Activated CD4-positive, alpha-beta memory T cell treated with anti-CD3 and anti-CD28 coated beads for 36 hours (primary cell): Measurements from ENCODE around the gene CNST. TPM values are rescaled to one million over a fixed set of nuclear protein-coding genes. Genes with fewer than 3 reads are reported as not detected.
A peak's percentile ranks its signal among the peaks of the same experiment; 100 is the strongest.
"Not testable (repeated sequence)": the region's sequence is repeated elsewhere in the genome, so short reads cannot be mapped to it uniquely, and the experiment has no call there.

ENCODE experiments used
- CTCF ChIA-PET: fragments of 350-600 bp; sonication (Branson Sonifier 250); formaldehyde crosslinking; loops from one replicate; lab custom pipeline; 2021; ENCODE audit warnings: antibody characterized with exemption, inconsistent platforms; lab: Charles Lee
- POLR2A ChIA-PET: fragments of 350-600 bp; sonication (Branson Sonifier 250); formaldehyde crosslinking; loops from one replicate; lab custom pipeline; 2021; ENCODE audit warnings: antibody characterized with exemption; lab: Charles Lee
- DNase-seq: peaks from one replicate; pipeline ENCODE4 v3.0.0-alpha.2; 2020
- H3K27ac Mint-ChIP-seq: one replicate; pipeline ENCODE4 v1.8.0; 2021; ENCODE audit warnings: mixed read lengths
- H3K27me3 Mint-ChIP-seq: one replicate; pipeline ENCODE4 v1.8.0; 2021; ENCODE audit warnings: mixed read lengths
- H3K36me3 Mint-ChIP-seq: one replicate; pipeline ENCODE4 v1.8.0; 2021; ENCODE audit warnings: mixed read lengths
- H3K4me1 Mint-ChIP-seq: one replicate; pipeline ENCODE4 v1.8.0; 2021; ENCODE audit warnings: low read depth, mixed read lengths
- H3K4me3 Mint-ChIP-seq: one replicate; pipeline ENCODE4 v1.8.0; 2021; ENCODE audit warnings: mild to moderate bottlenecking, mixed read lengths
- H3K9me3 Mint-ChIP-seq: one replicate; pipeline ENCODE4 v1.8.0; 2021; ENCODE audit warnings: mixed read lengths
- intact Hi-C: fragments of 100-400 bp; cut with micrococcal nuclease; formaldehyde crosslinking; loops from one replicate; pipeline ENCODE4 v1.15.1; 2023
- total RNA-seq, 2 experiments: library from RNA; stranded (reverse); gene quantifications; one replicate each; pipeline ENCODE4 v1.2.3, GENCODE V29; 2021

The CNST gene
- total RNA-seq, 2 experiments from 2014 or later, result 25.9 TPM

GRCh38 chr1:246564839-246565750, 1.2 kb upstream of the CNST start:
- ChIA-PET POLR2A (interaction anchor here (0.9 to 3.0 kb wide), 3 partner anchors 13 to 159 kb away, joined by 3 to 12 read pairs (median 4); partner anchors contain the start of gene SCCPDH), CTCF (interaction anchor here (0.7 kb wide), 1 partner anchor 59 kb away, joined by 3 read pairs; no protein-coding TSS in a partner anchor)
- peak; percentile 21 for DNase-seq
- H3K9me3 Mint-ChIP-seq, result no peaks in the 10 kb centered on the region
- no peak overlapping the region for H3K27ac Mint-ChIP-seq
- no peaks in the 10 kb centered on the region for H3K27me3 Mint-ChIP-seq
- peak overlapping the region; percentile 90 for H3K4me3 Mint-ChIP-seq
- peaks cover 12% of the 10 kb centered on the region for H3K36me3 Mint-ChIP-seq
- H3K4me1 Mint-ChIP-seq, result peaks cover 40% of the 10 kb centered on the region
- intact Hi-C loops, result loop anchor here (5.0 kb wide), 5 partner anchors 233 to 1703 kb away; partner anchors contain the start of gene HNRNPU

GRCh38 chr1:246565751-246566127, 517 bp upstream of the CNST start:
- Mint-ChIP-seq H3K9me3 (no peaks in the 10 kb centered on the region), H3K4me1 (peaks cover 41% of the 10 kb centered on the region), H3K4me3 (peak overlapping the region; percentile 90), H3K36me3 (peaks cover 10% of the 10 kb centered on the region), H3K27me3 (no peaks in the 10 kb centered on the region), H3K27ac (peak overlapping the region; percentile 91)
- POLR2A ChIA-PET, result interaction anchor here (0.9 to 3.0 kb wide), 4 partner anchors 10 to 159 kb away, joined by 3 to 12 read pairs (median 4); partner anchors contain the start of gene SCCPDH
- no peak for DNase-seq
- intact Hi-C loops, result loop anchor here (2.0 to 5.0 kb wide), 14 partner anchors 43 to 1913 kb away; partner anchors contain the start of genes COX20, DESI2, HNRNPU and SMYD3
- CTCF ChIA-PET, result interaction anchor here (0.7 kb wide), 1 partner anchor 68 kb away, joined by 3 read pairs; no protein-coding TSS in a partner anchor

GRCh38 chr1:246566813-246567645, 773 bp downstream of the CNST start:
- Mint-ChIP-seq H3K27me3 (no peaks in the 10 kb centered on the region), H3K27ac (peak overlapping the region; percentile 91), H3K9me3 (no peaks in the 10 kb centered on the region), H3K4me3 (peak overlapping the region; percentile 90), H3K4me1 (peaks cover 46% of the 10 kb centered on the region), H3K36me3 (peaks cover 11% of the 10 kb centered on the region)
- DNase-seq, result no peak
- CTCF ChIA-PET, result interaction anchor here (0.6 to 1.3 kb wide), 4 partner anchors 12 to 119 kb away, joined by 3 to 4 read pairs (median 3); no protein-coding TSS in a partner anchor
- POLR2A ChIA-PET, result interaction anchor here (0.8 to 3.0 kb wide), 4 partner anchors 8 to 42 kb away, joined by 3 to 12 read pairs (median 4); no protein-coding TSS in a partner anchor
- intact Hi-C loops, result loop anchor here (2.0 to 5.0 kb wide), 14 partner anchors 42 to 1914 kb away; partner anchors contain the start of genes COX20, DESI2, HNRNPU and SMYD3

- POLR2A ChIA-PET, result interaction anchor here (0.8 to 3.0 kb wide), 3 partner anchors 11 to 41 kb away, joined by 3 to 12 read pairs (median 3); no protein-coding TSS in a partner anchor
- Mint-ChIP-seq H3K27ac (peak overlapping the region; percentile 91), H3K9me3 (no peaks in the 10 kb centered on the region), H3K4me3 (peak overlapping the region; percentile 90), H3K36me3 (peaks cover 11% of the 10 kb centered on the region), H3K27me3 (no peaks in the 10 kb centered on the region), H3K4me1 (peaks cover 51% of the 10 kb centered on the region)
- no peak for DNase-seq
- intact Hi-C loops, result loop anchor here (2.0 to 5.0 kb wide), 14 partner anchors 41 to 1915 kb away; partner anchors contain the start of genes COX20, DESI2, HNRNPU and SMYD3
- CTCF ChIA-PET, result interaction anchor here (1.3 kb wide), 1 partner anchor 30 kb away, joined by 3 read pairs; no protein-coding TSS in a partner anchor
Observed at GRCh38 chr1:246567646-246568235, 1.5 kb downstream of the CNST start.

GRCh38 chr1:246569248-246570238, 3.3 kb downstream of the CNST start:
- POLR2A ChIA-PET, result no interaction called here
- Mint-ChIP-seq H3K9me3 (no peaks in the 10 kb centered on the region), H3K4me3 (peak overlapping the region; percentile 78), H3K4me1 (peaks cover 53% of the 10 kb centered on the region), H3K27me3 (no peaks in the 10 kb centered on the region), H3K36me3 (peaks cover 10% of the 10 kb centered on the region), H3K27ac (peak overlapping the region; percentile 95)
- intact Hi-C loops, result loop anchor here (1.0 to 5.0 kb wide), 7 partner anchors 18 to 1707 kb away; partner anchors contain the start of gene HNRNPU
- DNase-seq, result peak; percentile 58
- CTCF ChIA-PET, result no interaction called here

GRCh38 chr1:246571309-246571708, 5.1 kb downstream of the CNST start:
- intact Hi-C loops, CTCF ChIA-PET, H3K27me3 Mint-ChIP-seq, H3K9me3 Mint-ChIP-seq, POLR2A ChIA-PET: not testable (repeated sequence)
- Mint-ChIP-seq H3K4me3 (peak overlapping the region; percentile 51), H3K27ac (peak overlapping the region; percentile 95), H3K4me1 (peaks cover 52% of the 10 kb centered on the region), H3K36me3 (peaks cover 14% of the 10 kb centered on the region)
- peak; percentile 24 for DNase-seq

GRCh38 chr1:246571953-246572352, 5.7 kb downstream of the CNST start:
- Mint-ChIP-seq H3K27ac (peak overlapping the region; percentile 95), H3K9me3 (no peaks in the 10 kb centered on the region), H3K4me1 (peaks cover 58% of the 10 kb centered on the region), H3K36me3 (peaks cover 14% of the 10 kb centered on the region), H3K27me3 (no peaks in the 10 kb centered on the region), H3K4me3 (no peak overlapping the region)
- POLR2A ChIA-PET, result no interaction called here
- DNase-seq, result no peak
- intact Hi-C loops, result no loop called here
- CTCF ChIA-PET, result no interaction called here

- DNase-seq, result no peak
- H3K36me3 Mint-ChIP-seq, result peaks cover 14% of the 10 kb centered on the region
- no peaks in the 10 kb centered on the region for H3K9me3 Mint-ChIP-seq
- ChIA-PET POLR2A (no interaction called here), CTCF (interaction anchor here (1.1 kb wide), 1 partner anchor 118 kb away, joined by 3 read pairs; no protein-coding TSS in a partner anchor)
- intact Hi-C loops, result no loop called here
- H3K4me3 Mint-ChIP-seq, result peak overlapping the region; percentile 16
- H3K27ac Mint-ChIP-seq, result peak overlapping the region; percentile 54
- peaks cover 62% of the 10 kb centered on the region for H3K4me1 Mint-ChIP-seq
- H3K27me3 Mint-ChIP-seq, result no peaks in the 10 kb centered on the region
Observed at GRCh38 chr1:246572785-246573184, 6.5 kb downstream of the CNST start.

- peak overlapping the region; percentile 74 for H3K27ac Mint-ChIP-seq
- peaks cover 15% of the 10 kb centered on the region for H3K36me3 Mint-ChIP-seq
- CTCF ChIA-PET, result interaction anchor here (1.1 to 1.2 kb wide), 3 partner anchors 18 to 118 kb away, joined by 3 read pairs; no protein-coding TSS in a partner anchor
- no peaks in the 10 kb centered on the region for H3K9me3 Mint-ChIP-seq
- no peak overlapping the region for H3K4me3 Mint-ChIP-seq
- no peaks in the 10 kb centered on the region for H3K27me3 Mint-ChIP-seq
- intact Hi-C loops, result no loop called here
- POLR2A ChIA-PET, result no interaction called here
- H3K4me1 Mint-ChIP-seq, result peaks cover 60% of the 10 kb centered on the region
- DNase-seq, result no peak
Observed at GRCh38 chr1:246573491-246573890, 7.2 kb downstream of the CNST start.

- no peak for DNase-seq
- Mint-ChIP-seq H3K27me3 (no peaks in the 10 kb centered on the region), H3K27ac (peak overlapping the region; percentile 78), H3K4me1 (peaks cover 59% of the 10 kb centered on the region), H3K9me3 (no peaks in the 10 kb centered on the region), H3K36me3 (peaks cover 11% of the 10 kb centered on the region), H3K4me3 (peak overlapping the region; percentile 36)
- intact Hi-C loops, result no loop called here
- POLR2A ChIA-PET, result interaction anchor here (3.1 kb wide), 1 partner anchor 10 kb away, joined by 12 read pairs; the partner anchor contains the start of genes CNST and TFB2M
- CTCF ChIA-PET, result no interaction called here
Observed at GRCh38 chr1:246576709-246577032, 10.4 kb downstream of the CNST start.
